HL-60 (cell line): ENCODE data around the gene BCAS3.

Experiments
- DNase-seq, 2 experiments: peaks; one replicate each; pipeline ENCODE4 v3.0.0-alpha.2; 2010 to 2020; ENCODE audit warnings: low read depth in 1 of 2, low spot score in 1 of 2
- H3K27ac ChIP-seq: fragments of 250-450 bp; sonication (Bioruptor Pico); replicated peaks from 2 replicates; pipeline ENCODE4 v1.5.1; 2020; ENCODE audit warnings: mild to moderate bottlenecking, moderate library complexity
- H3K27me3 ChIP-seq: fragments of 250-450 bp; sonication (Bioruptor Pico); 2 replicates; pipeline ENCODE4 v1.5.1; 2021; ENCODE audit warnings: mild to moderate bottlenecking, moderate library complexity; ENCODE audit not compliant: insufficient read depth, poor library complexity, severe bottlenecking
- H3K4me3 ChIP-seq: replicated peaks from 2 replicates; pipeline ENCODE4 v1.5.1; 2011; ENCODE audit warnings: mild to moderate bottlenecking, control low read depth, low read length; ENCODE audit not compliant: insufficient read depth
- GABPA ChIP-seq: IDR thresholded peaks from 2 replicates; pipeline ENCODE4 v1.6.1; 2012; ENCODE audit warnings: low read depth
- POLR2AphosphoS5 ChIP-seq: IDR thresholded peaks from 2 replicates; pipeline ENCODE4 v1.6.1; 2012; ENCODE audit warnings: low read depth
- SPI1 ChIP-seq: IDR thresholded peaks from 2 replicates; pipeline ENCODE4 v1.6.1; 2012; ENCODE audit warnings: low read depth, mild to moderate bottlenecking, borderline replicate concordance
- TF ChIP-seq, protein P1 (sequence below): IDR thresholded peaks from 2 replicates; pipeline ENCODE4 v1.6.1; 2012; ENCODE audit warnings: low read depth; ENCODE audit not compliant: insufficient replicate concordance
- TF ChIP-seq, protein P2 (sequence below): IDR thresholded peaks from one replicate; pipeline ENCODE4 v1.5.1; 2011; ENCODE audit warnings: low read length, control low read depth, inconsistent platforms; ENCODE audit not compliant: insufficient read depth

BCAS3 gene

DNA sequence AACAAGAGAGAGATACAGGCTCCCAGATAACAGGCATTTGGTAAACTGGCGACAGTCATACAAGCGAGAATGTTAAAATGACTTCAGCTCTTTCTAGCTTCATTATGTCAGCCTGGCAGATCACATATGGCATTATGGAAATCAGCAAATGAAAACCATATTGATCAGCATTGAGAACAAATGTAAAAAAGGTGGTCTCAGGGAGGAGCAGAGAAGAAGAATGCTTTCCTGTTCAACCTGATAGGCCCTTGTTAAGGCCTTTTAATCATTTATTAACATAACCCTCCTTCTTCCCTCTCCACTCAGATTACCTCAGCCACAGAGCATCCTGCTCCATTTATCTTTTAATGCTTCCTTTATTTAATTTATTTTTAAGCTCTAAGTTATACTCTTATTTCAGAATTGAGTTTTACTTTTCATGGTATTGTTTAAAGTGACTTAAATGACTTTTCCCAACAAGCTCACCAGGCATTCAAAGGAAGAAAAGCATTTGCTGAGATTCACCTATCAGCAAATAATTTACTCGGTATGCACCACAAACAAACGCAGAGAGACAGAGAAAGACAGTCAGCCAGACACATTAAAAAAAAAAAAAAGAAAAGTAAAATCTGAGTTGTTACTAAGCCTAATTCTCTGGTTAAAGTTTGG lies 478.1 kb downstream of the BCAS3 start:
- Histone ChIP-seq H3K27ac (no peak overlapping the region), H3K27me3 (no peaks in the 10 kb centered on the region), H3K4me3 (no peak overlapping the region)
- no peak for DNase-seq
- TF ChIP-seq GABPA (no peak), SPI1 (no peak), POLR2AphosphoS5 (no peak)
- TF ChIP-seq, protein P1, sequence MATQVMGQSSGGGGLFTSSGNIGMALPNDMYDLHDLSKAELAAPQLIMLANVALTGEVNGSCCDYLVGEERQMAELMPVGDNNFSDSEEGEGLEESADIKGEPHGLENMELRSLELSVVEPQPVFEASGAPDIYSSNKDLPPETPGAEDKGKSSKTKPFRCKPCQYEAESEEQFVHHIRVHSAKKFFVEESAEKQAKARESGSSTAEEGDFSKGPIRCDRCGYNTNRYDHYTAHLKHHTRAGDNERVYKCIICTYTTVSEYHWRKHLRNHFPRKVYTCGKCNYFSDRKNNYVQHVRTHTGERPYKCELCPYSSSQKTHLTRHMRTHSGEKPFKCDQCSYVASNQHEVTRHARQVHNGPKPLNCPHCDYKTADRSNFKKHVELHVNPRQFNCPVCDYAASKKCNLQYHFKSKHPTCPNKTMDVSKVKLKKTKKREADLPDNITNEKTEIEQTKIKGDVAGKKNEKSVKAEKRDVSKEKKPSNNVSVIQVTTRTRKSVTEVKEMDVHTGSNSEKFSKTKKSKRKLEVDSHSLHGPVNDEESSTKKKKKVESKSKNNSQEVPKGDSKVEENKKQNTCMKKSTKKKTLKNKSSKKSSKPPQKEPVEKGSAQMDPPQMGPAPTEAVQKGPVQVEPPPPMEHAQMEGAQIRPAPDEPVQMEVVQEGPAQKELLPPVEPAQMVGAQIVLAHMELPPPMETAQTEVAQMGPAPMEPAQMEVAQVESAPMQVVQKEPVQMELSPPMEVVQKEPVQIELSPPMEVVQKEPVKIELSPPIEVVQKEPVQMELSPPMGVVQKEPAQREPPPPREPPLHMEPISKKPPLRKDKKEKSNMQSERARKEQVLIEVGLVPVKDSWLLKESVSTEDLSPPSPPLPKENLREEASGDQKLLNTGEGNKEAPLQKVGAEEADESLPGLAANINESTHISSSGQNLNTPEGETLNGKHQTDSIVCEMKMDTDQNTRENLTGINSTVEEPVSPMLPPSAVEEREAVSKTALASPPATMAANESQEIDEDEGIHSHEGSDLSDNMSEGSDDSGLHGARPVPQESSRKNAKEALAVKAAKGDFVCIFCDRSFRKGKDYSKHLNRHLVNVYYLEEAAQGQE, result no peak

GRCh38 chr17:61157246-61157886 lies 479.7 kb downstream of the BCAS3 start:
- no peak for DNase-seq
- no peak for TF ChIP-seq GABPA
- TF ChIP-seq, protein P1, result no peak
- TF ChIP-seq SPI1, result no peak
- no peak for TF ChIP-seq POLR2AphosphoS5
- TF ChIP-seq, protein P2, sequence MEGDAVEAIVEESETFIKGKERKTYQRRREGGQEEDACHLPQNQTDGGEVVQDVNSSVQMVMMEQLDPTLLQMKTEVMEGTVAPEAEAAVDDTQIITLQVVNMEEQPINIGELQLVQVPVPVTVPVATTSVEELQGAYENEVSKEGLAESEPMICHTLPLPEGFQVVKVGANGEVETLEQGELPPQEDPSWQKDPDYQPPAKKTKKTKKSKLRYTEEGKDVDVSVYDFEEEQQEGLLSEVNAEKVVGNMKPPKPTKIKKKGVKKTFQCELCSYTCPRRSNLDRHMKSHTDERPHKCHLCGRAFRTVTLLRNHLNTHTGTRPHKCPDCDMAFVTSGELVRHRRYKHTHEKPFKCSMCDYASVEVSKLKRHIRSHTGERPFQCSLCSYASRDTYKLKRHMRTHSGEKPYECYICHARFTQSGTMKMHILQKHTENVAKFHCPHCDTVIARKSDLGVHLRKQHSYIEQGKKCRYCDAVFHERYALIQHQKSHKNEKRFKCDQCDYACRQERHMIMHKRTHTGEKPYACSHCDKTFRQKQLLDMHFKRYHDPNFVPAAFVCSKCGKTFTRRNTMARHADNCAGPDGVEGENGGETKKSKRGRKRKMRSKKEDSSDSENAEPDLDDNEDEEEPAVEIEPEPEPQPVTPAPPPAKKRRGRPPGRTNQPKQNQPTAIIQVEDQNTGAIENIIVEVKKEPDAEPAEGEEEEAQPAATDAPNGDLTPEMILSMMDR, result no peak
- no peaks in the 10 kb centered on the region for H3K27me3 ChIP-seq
- H3K27ac ChIP-seq, result no peak overlapping the region
- no peak overlapping the region for H3K4me3 ChIP-seq

GRCh38 chr17:61158376-61158775 lies 480.7 kb downstream of the BCAS3 start:
- no peak overlapping the region for H3K4me3 ChIP-seq
- H3K27me3 ChIP-seq, result no peaks in the 10 kb centered on the region
- no peak overlapping the region for H3K27ac ChIP-seq
- DNase-seq, result no peak
- TF ChIP-seq SPI1 (no peak), GABPA (no peak), POLR2AphosphoS5 (no peak)
- TF ChIP-seq, protein P2, result no peak
- TF ChIP-seq, protein P1, result no peak
